PFSK-1 (cell line): Measurements from ENCODE around the gene MEFV.

Experiments used
- FOXP2 ChIP-seq: optimal IDR thresholded peaks from 2 replicates; pipeline ENCODE3; 2011; ENCODE audit warnings: borderline replicate concordance, control low read depth, inconsistent platforms; ENCODE audit not compliant: insufficient read depth; ENCODE audit errors: extremely low read length, extremely low read depth
- POLR2AphosphoS5 ChIP-seq: IDR thresholded peaks from 2 replicates; pipeline ENCODE4 v1.6.1; 2012; ENCODE audit warnings: low read depth, mild to moderate bottlenecking, control low read depth, low read length, moderate library complexity
- REST ChIP-seq, 2 experiments: IDR thresholded peaks; 2 replicates each; pipeline versions ENCODE4 v1.6.1 to v1.8.0; 2011 to 2012; ENCODE audit warnings: low read depth in 2 of 2, low read length in 2 of 2, control low read depth in 1 of 2, inconsistent platforms in 1 of 2, mild to moderate bottlenecking in 1 of 2, moderate library complexity in 1 of 2; ENCODE audit not compliant: insufficient read depth in 1 of 2
- SIN3A ChIP-seq: IDR thresholded peaks from 2 replicates; pipeline ENCODE4 v1.6.1; 2012; ENCODE audit warnings: mild to moderate bottlenecking, low read length, moderate library complexity, borderline replicate concordance; ENCODE audit not compliant: insufficient read depth
- TAF1 ChIP-seq: IDR thresholded peaks from 2 replicates; pipeline ENCODE4 v1.6.1; 2012; ENCODE audit warnings: low read length, control low read depth, borderline replicate concordance; ENCODE audit not compliant: insufficient read depth

The MEFV gene

GRCh38 chr16:3254309-3254708, 2.1 kb downstream of the MEFV start:
- TF ChIP-seq TAF1 (no peak), FOXP2 (no peak), POLR2AphosphoS5 (no peak), REST (IDR thresholded peaks at IDR 0.05; ENCODE audit: insufficient read depth in 1 of 2, low read depth in 2 of 2, low read length in 2 of 2) (no peak), SIN3A (no peak)

GRCh38 chr16:3252967-3253366, 3.5 kb downstream of the MEFV start:
- no peak for TF ChIP-seq SIN3A
- no peak for TF ChIP-seq TAF1
- no peak for TF ChIP-seq REST (IDR thresholded peaks at IDR 0.05; ENCODE audit: insufficient read depth in 1 of 2, low read depth in 2 of 2, low read length in 2 of 2)
- no peak for TF ChIP-seq FOXP2
- TF ChIP-seq POLR2AphosphoS5 = no peak

GRCh38 chr16:3249451-3249850, 7.0 kb downstream of the MEFV start:
- TF ChIP-seq REST (IDR thresholded peaks at IDR 0.05; ENCODE audit: insufficient read depth in 1 of 2, low read depth in 2 of 2, low read length in 2 of 2) (no peak), FOXP2 (no peak), POLR2AphosphoS5 (no peak), SIN3A (no peak), TAF1 (no peak)

- TF ChIP-seq FOXP2 (no peak), TAF1 (no peak), REST (IDR thresholded peaks at IDR 0.05; ENCODE audit: insufficient read depth in 1 of 2, low read depth in 2 of 2, low read length in 2 of 2) (no peak), POLR2AphosphoS5 (no peak), SIN3A (no peak)
These were observed 7.4 kb downstream of the MEFV start for GRCh38 chr16:3249020-3249419.

- no peak for TF ChIP-seq POLR2AphosphoS5
- no peak for TF ChIP-seq REST (IDR thresholded peaks at IDR 0.05; ENCODE audit: insufficient read depth in 1 of 2, low read depth in 2 of 2, low read length in 2 of 2)
- no peak for TF ChIP-seq TAF1
- no peak for TF ChIP-seq SIN3A
- no peak for TF ChIP-seq FOXP2
These were observed 7.8 kb downstream of the MEFV start for GRCh38 chr16:3248596-3248995.
